ENCODE data around the gene UPP2.

UPP2 gene

DNA sequence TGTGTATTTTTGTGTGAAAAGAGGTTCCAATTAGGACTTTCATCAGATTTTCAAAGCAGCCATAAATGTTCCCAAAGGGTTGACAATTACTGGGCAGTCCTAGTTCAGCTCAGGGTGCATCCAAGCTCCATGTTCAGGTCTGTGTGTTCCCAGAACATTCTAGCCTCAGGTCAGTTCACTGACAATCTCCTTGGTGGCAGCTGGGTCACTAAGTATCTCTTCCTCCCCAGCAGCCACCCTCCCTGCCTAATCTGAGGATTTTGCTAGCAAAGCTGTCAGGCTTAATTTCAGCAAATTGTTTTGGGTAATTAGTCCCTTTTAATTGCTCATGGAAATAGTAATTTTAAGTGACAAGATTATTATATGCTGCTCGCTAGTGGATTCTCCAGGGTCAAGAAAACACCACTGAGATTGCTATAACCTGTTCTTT lies 29.8 kb downstream of the UPP2 start:
- no peak for DNase-seq (ENCODE audit: low read depth)
- H3K4me3 ChIP-seq (ENCODE audit: low read depth, low read length) = no peak overlapping the region
- in situ Hi-C loops (cut with HindIII; ENCODE audit: low sequenced_read_pairs) = no loop called here
- TF ChIP-seq, protein P1, sequence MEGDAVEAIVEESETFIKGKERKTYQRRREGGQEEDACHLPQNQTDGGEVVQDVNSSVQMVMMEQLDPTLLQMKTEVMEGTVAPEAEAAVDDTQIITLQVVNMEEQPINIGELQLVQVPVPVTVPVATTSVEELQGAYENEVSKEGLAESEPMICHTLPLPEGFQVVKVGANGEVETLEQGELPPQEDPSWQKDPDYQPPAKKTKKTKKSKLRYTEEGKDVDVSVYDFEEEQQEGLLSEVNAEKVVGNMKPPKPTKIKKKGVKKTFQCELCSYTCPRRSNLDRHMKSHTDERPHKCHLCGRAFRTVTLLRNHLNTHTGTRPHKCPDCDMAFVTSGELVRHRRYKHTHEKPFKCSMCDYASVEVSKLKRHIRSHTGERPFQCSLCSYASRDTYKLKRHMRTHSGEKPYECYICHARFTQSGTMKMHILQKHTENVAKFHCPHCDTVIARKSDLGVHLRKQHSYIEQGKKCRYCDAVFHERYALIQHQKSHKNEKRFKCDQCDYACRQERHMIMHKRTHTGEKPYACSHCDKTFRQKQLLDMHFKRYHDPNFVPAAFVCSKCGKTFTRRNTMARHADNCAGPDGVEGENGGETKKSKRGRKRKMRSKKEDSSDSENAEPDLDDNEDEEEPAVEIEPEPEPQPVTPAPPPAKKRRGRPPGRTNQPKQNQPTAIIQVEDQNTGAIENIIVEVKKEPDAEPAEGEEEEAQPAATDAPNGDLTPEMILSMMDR (IDR thresholded peaks at IDR 0.05; ENCODE audit: low read depth, low read length, missing control alignments) = no peak

DNA sequence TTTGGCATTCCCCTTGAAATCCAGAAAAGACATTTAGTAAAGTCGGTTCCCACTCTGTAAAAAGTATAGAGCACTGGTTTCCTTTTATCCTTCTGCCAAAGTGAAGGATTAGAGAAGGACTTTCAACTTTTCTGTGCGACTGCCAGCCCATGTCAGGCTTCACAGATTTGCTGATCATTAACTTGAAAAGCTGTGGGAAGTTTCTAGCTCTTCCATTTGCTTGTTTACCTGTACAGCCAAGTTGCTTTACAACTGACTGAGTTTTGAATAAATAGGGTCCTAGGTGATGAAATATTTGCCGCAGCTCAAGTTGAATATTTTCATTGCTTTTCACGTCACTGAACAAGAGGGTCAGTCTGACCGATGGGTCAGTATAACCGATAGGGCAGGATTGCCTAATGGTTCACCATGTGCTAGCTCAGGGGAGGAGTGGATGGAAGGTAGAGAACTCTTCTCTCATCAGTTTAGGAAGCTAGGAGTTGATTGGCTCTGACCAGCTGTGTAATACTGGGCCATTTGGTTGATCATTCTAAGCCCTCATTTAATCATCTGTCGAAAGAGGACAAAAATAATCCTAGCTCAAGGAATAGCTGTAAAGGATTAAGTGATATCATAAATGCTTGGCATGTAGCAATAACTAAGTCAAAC lies 30.4 kb downstream of the UPP2 start:
- in situ Hi-C loops (cut with HindIII; ENCODE audit: low sequenced_read_pairs) = no loop called here
- DNase-seq (ENCODE audit: low read depth) = no peak
- TF ChIP-seq, protein P1 (IDR thresholded peaks at IDR 0.05; ENCODE audit: low read depth, low read length, missing control alignments) = no peak
- no peak overlapping the region for H3K4me3 ChIP-seq (ENCODE audit: low read depth, low read length)

DNA sequence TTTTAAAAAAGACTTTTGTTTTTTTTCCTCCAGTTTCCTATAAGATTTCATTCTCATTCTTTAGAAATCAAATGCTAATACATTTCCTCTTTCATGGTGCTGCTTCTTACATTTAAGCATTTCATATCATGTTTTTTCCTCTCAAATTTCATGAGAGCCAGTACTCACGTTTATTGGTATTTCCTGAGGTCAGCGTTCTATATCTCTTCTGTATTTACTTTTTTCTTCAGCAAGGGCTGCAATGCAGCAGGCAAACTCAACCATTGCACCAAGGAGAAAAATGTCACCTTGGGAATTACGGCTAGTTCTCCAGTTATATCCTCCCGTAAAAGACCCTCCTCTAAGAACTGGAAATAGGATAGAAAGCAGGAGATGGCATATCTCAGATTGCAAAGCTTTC lies 32.4 kb downstream of the UPP2 start:
- TF ChIP-seq, protein P1 (IDR thresholded peaks at IDR 0.05; ENCODE audit: low read depth, low read length, missing control alignments) = no peak
- in situ Hi-C loops (cut with HindIII; ENCODE audit: low sequenced_read_pairs) = no loop called here
- DNase-seq (ENCODE audit: low read depth) = no peak
- no peak overlapping the region for H3K4me3 ChIP-seq (ENCODE audit: low read depth, low read length)

- TF ChIP-seq, protein P1 (IDR thresholded peaks at IDR 0.05; ENCODE audit: low read depth, low read length, missing control alignments) = no peak
- DNase-seq (ENCODE audit: low read depth) = no peak
- H3K4me3 ChIP-seq (ENCODE audit: low read depth, low read length) = no peak overlapping the region
- in situ Hi-C loops (cut with HindIII; ENCODE audit: low sequenced_read_pairs) = no loop called here
These were observed 33.0 kb downstream of the UPP2 start for GRCh38 chr2:158134655-158135054.

- in situ Hi-C loops (cut with HindIII; ENCODE audit: low sequenced_read_pairs) = no loop called here
- no peak for DNase-seq (ENCODE audit: low read depth)
- no peak overlapping the region for H3K4me3 ChIP-seq (ENCODE audit: low read depth, low read length)
- TF ChIP-seq, protein P1 (IDR thresholded peaks at IDR 0.05; ENCODE audit: low read depth, low read length, missing control alignments) = no peak
These were observed 33.4 kb downstream of the UPP2 start for GRCh38 chr2:158135096-158135495.

DNA sequence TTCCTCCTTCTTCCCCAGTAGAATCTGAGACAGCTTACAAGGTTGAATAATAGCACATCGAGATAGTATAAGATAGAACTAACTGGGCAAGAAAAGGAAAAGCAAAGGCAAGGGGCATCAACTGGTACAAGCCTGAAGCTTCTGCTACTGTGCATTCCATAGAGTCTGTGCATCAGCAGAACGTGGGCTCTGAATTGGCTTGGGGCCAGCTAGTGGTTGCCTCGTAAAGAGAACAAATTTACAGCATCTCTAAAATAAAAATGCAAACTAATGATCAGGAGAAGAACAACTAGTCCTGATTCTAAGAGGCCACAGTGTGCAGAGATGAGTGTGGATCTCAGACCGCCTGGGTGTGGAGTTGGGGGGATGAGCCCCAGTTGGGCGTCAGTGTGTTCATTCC lies 36.6 kb downstream of the UPP2 start:
- in situ Hi-C loops (cut with HindIII; ENCODE audit: low sequenced_read_pairs) = no loop called here
- DNase-seq (ENCODE audit: low read depth) = no peak
- no peak overlapping the region for H3K4me3 ChIP-seq (ENCODE audit: low read depth, low read length)
- TF ChIP-seq, protein P1 (IDR thresholded peaks at IDR 0.05; ENCODE audit: low read depth, low read length, missing control alignments) = no peak

All from astrocyte of the cerebellum (primary cell).